Smooth muscle cell of the coronary artery (primary cell): ENCODE measurements around the gene SLC4A1AP. TPM values are rescaled to one million over a fixed set of nuclear protein-coding genes. Genes with fewer than 3 reads are reported as not detected.

ENCODE experiments used
- total RNA-seq: library from RNA; depleted of rRNA; stranded (reverse); fragments of >200 nt; gene quantifications from 2 replicates; pipeline ENCODE4 v1.2.3, GENCODE V29; 2014; ENCODE audit warnings: low replicate concordance

Gene SLC4A1AP, protein sequence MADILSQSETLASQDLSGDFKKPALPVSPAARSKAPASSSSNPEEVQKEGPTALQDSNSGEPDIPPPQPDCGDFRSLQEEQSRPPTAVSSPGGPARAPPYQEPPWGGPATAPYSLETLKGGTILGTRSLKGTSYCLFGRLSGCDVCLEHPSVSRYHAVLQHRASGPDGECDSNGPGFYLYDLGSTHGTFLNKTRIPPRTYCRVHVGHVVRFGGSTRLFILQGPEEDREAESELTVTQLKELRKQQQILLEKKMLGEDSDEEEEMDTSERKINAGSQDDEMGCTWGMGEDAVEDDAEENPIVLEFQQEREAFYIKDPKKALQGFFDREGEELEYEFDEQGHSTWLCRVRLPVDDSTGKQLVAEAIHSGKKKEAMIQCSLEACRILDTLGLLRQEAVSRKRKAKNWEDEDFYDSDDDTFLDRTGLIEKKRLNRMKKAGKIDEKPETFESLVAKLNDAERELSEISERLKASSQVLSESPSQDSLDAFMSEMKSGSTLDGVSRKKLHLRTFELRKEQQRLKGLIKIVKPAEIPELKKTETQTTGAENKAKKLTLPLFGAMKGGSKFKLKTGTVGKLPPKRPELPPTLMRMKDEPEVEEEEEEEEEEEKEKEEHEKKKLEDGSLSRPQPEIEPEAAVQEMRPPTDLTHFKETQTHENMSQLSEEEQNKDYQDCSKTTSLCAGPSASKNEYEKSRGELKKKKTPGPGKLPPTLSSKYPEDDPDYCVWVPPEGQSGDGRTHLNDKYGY
- total RNA-seq = 20.0 and 24.1 TPM in 2 replicates

DNA sequence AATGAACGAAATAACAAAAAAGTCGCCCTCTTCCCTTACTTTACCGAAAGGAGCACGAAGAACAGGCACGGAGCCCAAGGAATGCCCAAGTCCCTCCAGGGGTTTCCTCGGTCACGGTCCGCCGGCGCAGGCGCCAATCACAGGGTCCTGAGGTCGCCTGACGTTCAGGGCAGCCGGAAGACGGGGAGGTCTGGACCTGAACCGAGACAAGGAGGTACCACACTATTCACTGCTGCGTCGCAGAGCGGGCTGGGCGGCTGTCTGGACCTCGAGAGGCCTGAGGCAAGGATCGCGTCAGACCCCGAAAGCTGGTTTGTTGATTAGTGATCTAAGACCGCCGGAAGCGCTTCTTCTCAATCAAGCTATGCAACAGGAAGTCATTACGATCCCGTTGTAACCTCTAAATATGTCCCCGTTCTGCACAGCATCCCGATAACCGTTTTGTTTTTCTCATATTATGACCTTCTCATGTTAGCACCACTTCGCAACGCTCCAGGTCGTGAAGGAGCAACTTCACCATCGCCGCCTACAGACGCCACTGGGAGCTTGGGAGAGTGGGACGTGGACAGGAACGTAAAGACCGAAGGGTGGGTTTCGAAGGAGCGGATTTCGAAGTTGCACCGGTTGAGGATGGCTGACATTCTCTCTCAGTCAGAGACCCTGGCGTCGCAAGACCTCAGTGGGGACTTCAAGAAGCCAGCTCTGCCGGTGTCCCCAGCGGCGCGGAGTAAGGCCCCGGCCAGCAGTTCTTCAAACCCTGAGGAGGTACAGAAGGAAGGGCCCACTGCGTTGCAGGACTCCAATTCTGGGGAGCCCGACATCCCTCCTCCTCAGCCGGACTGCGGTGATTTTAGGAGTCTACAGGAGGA, at the start of gene SLC4A1AP, which contains the start of gene SUPT7L:
TSS of gene SLC4A1AP (plus strand) at position 605 of the 869 bp plus-strand sequence. CDS start at position 631, 26 bp downstream.
TSS of gene SUPT7L (minus strand) at position 330 of the 869 bp plus-strand sequence. CDS start 1,422 bp downstream, outside the sequence.

DNA sequence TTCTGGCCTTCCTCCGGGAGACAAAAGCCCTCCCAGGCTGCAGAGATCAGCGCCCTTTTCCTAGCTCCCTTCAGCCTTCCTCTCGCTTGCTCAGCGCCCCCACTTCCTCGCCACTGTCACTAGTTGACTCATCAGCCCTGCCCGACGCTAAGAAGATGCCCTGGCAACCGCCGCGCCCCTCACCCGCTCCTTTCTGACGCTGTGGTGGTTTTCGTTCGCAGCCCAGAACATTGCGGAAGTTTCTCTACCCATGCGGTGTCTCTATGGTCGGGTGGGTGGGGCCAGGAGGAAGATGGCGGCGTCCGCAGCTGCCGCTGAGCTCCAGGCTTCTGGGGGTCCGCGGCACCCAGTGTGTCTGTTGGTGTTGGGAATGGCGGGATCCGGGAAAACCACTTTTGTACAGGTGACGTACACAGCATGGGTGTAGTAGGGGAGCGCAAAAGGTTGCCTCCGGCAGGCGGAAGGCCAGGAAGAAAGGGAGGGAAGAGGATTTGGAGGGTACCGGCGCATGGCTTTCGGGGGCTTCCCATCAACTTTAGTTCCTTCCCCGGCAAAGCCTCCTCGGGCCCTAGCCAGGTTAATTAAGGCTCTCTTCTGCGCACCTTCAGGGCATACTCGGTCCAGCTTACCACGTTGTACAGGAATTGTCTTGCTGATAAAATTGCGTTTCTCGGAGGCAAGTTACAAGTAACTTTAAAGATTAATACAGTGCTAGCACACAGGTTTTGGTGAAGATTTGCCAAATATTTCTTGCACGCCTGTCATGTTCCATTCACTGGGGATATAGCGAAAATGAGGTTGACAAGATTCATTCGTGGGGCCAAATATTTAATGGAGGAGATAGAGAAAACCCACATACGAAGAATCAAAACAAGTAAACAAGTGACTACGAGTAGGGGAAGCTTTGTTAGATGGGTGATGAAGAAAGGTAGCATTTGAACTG, 34.7 kb upstream of the SLC4A1AP start, which contains the start of the genes CCDC121 and GPN1:
TSS of gene CCDC121 (minus strand) at position 246 of the 943 bp plus-strand sequence. CDS start 1,213 bp downstream, outside the sequence.
TSS of gene GPN1 (plus strand) at position 284 of the 943 bp plus-strand sequence. CDS start at position 293, 9 bp downstream.

Other genes with a start within 250 kb of the SLC4A1AP start
- gene NRBP1, start 235.3 kb upstream of the SLC4A1AP start, total RNA-seq = 106 TPM in 2 replicates
- not detected in 2 replicates for gene KRTCAP3, start 221.5 kb upstream of the SLC4A1AP start, total RNA-seq
- 28.8 and 79.4 TPM in 2 replicates for gene IFT172, start 174.1 kb upstream of the SLC4A1AP start, total RNA-seq
- 15.9 and 31.8 TPM in 2 replicates for gene FNDC4, start 168.7 kb upstream of the SLC4A1AP start, total RNA-seq
- gene GCKR, start 167.1 kb upstream of the SLC4A1AP start, total RNA-seq = 0.12 and 3.5 TPM in 2 replicates
- 7.8 and 16.3 TPM in 2 replicates for gene ZNF512, start 80.8 kb upstream of the SLC4A1AP start, total RNA-seq
- 2.1 and 2.4 TPM in 2 replicates for gene CCDC121, start 34.9 kb upstream of the SLC4A1AP start, total RNA-seq
- gene GPN1, start 34.8 kb upstream of the SLC4A1AP start, total RNA-seq = 29.0 and 30.4 TPM in 2 replicates
- 14.4 and 17.9 TPM in 2 replicates for gene SUPT7L, start 275 bp upstream of the SLC4A1AP start, total RNA-seq
- gene MRPL33, start 107.8 kb downstream of the SLC4A1AP start, total RNA-seq = 13.1 and 74.1 TPM in 2 replicates
- gene RBKS, start 226.5 kb downstream of the SLC4A1AP start, total RNA-seq = 1.4 and 3.0 TPM in 2 replicates
- 12.9 and 14.2 TPM in 2 replicates for gene BABAM2, start 226.8 kb downstream of the SLC4A1AP start, total RNA-seq